Loucy (cell line): ENCODE measurements around the gene SNORC.

ENCODE experiments used
- H2AFZ ChIP-seq: fragments of 200-600 bp; sonication (generic); 2 replicates; pipeline ENCODE4 v1.6.0; 2016; ENCODE audit warnings: antibody characterized with exemption, mild to moderate bottlenecking, low read length, moderate library complexity
- H3F3A ChIP-seq: fragments of 200-600 bp; 2 replicates; pipeline ENCODE4 v1.6.0; 2016; ENCODE audit warnings: antibody characterized with exemption, low read depth, mild to moderate bottlenecking
- H3K27me3 ChIP-seq: fragments of 200-600 bp; sonication (generic); 2 replicates; pipeline ENCODE4 v1.6.1; 2014; ENCODE audit warnings: low read length, mild to moderate bottlenecking; ENCODE audit not compliant: insufficient read depth, poor library complexity, severe bottlenecking
- H3K36me3 ChIP-seq: fragments of 200-600 bp; sonication (generic); 2 replicates; pipeline ENCODE4 v1.6.1; 2016; ENCODE audit warnings: low read length; ENCODE audit not compliant: insufficient read depth
- H3K4me1 ChIP-seq: fragments of 200-600 bp; sonication (generic); 2 replicates; pipeline ENCODE4 v1.5.1; 2014; ENCODE audit warnings: low read length, mild to moderate bottlenecking; ENCODE audit not compliant: insufficient read depth, poor library complexity, severe bottlenecking
- H3K4me2 ChIP-seq: fragments of 200-600 bp; sonication (generic); 2 replicates; pipeline ENCODE4 v1.6.0; 2014; ENCODE audit warnings: antibody characterized with exemption, low read length, low read depth, mild to moderate bottlenecking; ENCODE audit not compliant: poor library complexity, severe bottlenecking
- H3K4me3 ChIP-seq: fragments of 200-600 bp; sonication (generic); 2 replicates; pipeline ENCODE4 v1.5.1; 2014; ENCODE audit warnings: low read length, mild to moderate bottlenecking, mixed read lengths; ENCODE audit not compliant: poor library complexity, severe bottlenecking
- H3K79me2 ChIP-seq: fragments of 200-600 bp; sonication (generic); 2 replicates; pipeline ENCODE4 v1.6.1; 2014; ENCODE audit warnings: low read length; ENCODE audit not compliant: insufficient read depth
- H3K9ac ChIP-seq: fragments of 200-600 bp; sonication (generic); 2 replicates; pipeline ENCODE4 v1.6.0; 2014; ENCODE audit warnings: mild to moderate bottlenecking, low read depth, low read length, moderate library complexity; ENCODE audit not compliant: poor library complexity, severe bottlenecking
- H3K9me2 ChIP-seq: fragments of 200-600 bp; sonication (generic); replicated peaks from 2 replicates; pipeline ENCODE4 v1.6.1; 2016; ENCODE audit warnings: low read depth, low read length, mixed read lengths
- H3K9me3 ChIP-seq: fragments of 200-600 bp; sonication (generic); 2 replicates; pipeline ENCODE4 v1.6.1; 2014; ENCODE audit warnings: mild to moderate bottlenecking, antibody characterized with exemption, low read length, low read depth; ENCODE audit not compliant: insufficient read depth
- H4K20me1 ChIP-seq: fragments of 200-600 bp; sonication (generic); 2 replicates; pipeline ENCODE4 v1.6.0; 2014; ENCODE audit warnings: antibody characterized with exemption, low read length, mild to moderate bottlenecking; ENCODE audit not compliant: insufficient read depth, poor library complexity, severe bottlenecking
- CTCF ChIP-seq: fragments of 200-600 bp; sonication (generic); conservative IDR thresholded peaks from 2 replicates; pipeline ENCODE4 v1.5.1; 2014; ENCODE audit warnings: mild to moderate bottlenecking, antibody characterized with exemption, low read length
- EZH2phosphoT487 ChIP-seq: fragments of 200-600 bp; IDR thresholded peaks from 2 replicates; pipeline ENCODE4 v1.6.1; 2018; ENCODE audit warnings: antibody characterized with exemption, mild to moderate bottlenecking, moderate library complexity, borderline replicate concordance

SNORC gene

GRCh38 chr2:232865165-232865564, 4.9 kb upstream of the SNORC start:
- Histone ChIP-seq H3K4me2 (no peak overlapping the region), H3K9me2 (no peaks in the 10 kb centered on the region), H3F3A (no peaks in the 10 kb centered on the region), H3K4me1 (no peaks in the 10 kb centered on the region), H4K20me1 (no peaks in the 10 kb centered on the region), H3K4me3 (no peak overlapping the region), H3K9ac (no peak overlapping the region), H2AFZ (no peak overlapping the region), H3K36me3 (no peaks in the 10 kb centered on the region), H3K27me3 (no peaks in the 10 kb centered on the region), H3K9me3 (no peaks in the 10 kb centered on the region), H3K79me2 (no peaks in the 10 kb centered on the region)
- TF ChIP-seq EZH2phosphoT487 (no peak), CTCF (no peak)

DNA sequence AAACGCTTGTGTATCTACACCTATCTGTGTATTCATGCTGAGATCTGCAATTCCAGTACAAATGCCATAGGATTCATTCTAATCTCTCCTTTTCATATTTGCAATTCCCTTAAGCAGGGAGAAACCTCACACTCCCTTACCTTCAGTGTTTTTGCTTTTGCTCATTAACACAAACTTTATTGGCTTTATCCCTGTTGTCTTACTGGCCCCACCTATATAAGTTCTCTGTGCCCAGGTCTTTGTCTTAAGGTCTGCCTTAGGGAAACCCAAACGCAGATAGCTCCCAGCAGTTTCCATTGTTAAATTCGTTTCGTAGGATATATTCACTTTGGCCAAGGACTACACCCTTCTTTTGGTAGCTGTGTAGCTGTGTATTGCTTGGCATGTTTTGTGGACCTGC, 4.0 kb upstream of the SNORC start:
- Histone ChIP-seq H3K9ac (no peak overlapping the region), H3K9me3 (no peaks in the 10 kb centered on the region), H3K9me2 (no peaks in the 10 kb centered on the region), H3K27me3 (no peaks in the 10 kb centered on the region), H3K4me3 (no peak overlapping the region), H3K36me3 (no peaks in the 10 kb centered on the region), H3K4me1 (no peaks in the 10 kb centered on the region), H2AFZ (no peak overlapping the region), H3K4me2 (no peak overlapping the region), H3K79me2 (no peaks in the 10 kb centered on the region), H4K20me1 (no peaks in the 10 kb centered on the region), H3F3A (no peaks in the 10 kb centered on the region)
- no peak for TF ChIP-seq CTCF
- no peak for TF ChIP-seq EZH2phosphoT487

DNA sequence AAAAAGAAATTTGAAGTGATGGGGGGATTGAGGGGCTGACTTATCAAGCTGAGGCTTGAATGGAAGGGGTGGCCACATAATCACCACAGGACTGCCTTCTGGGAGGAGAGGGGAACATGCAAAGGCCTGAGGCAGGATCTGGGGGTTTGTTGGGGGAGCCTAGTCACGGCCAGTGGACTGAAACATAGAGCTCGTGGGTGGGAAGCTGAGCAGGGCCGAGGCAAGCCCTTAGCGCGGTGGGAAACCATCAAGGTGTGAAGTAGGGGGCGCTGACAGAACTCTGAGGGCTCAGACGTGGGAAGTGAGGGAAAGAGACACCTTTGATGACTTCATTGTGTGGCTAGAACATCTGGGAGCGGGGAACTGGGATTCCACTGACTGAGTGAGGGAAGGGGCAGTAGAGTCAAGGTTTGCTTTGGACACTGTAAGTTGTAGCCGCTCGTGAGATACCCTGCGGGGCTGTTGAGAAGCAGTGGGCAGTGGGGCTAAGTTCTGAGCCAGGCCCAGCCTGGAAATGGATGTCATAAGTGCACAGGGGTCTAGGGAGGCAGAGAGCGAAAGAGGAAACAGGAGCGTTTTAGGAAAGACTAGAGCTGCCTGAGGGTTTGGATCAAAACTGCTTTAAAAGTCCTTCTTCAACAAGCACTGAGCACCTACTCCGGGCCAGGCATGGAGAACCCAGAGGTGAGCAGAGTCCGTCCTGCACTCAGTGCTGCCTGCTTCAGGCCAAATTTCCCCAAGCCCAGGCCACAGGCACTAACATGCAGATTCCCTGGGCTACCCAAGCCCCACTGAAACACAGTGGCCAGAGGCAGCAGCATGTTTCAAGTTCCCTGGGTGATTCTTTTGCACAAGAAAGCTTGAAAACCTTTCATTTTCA, 686 bp upstream of the SNORC start:
- Histone ChIP-seq H3K36me3 (no peaks in the 10 kb centered on the region), H3K79me2 (no peaks in the 10 kb centered on the region), H3K4me2 (no peak overlapping the region), H3F3A (no peaks in the 10 kb centered on the region), H3K27me3 (no peaks in the 10 kb centered on the region), H3K9me3 (no peaks in the 10 kb centered on the region), H2AFZ (no peak overlapping the region), H3K4me1 (no peaks in the 10 kb centered on the region), H3K9ac (no peak overlapping the region), H3K4me3 (no peak overlapping the region), H3K9me2 (no peaks in the 10 kb centered on the region), H4K20me1 (no peaks in the 10 kb centered on the region)
- TF ChIP-seq EZH2phosphoT487, result no peak
- no peak for TF ChIP-seq CTCF
